Measurements from ENCODE around the gene TPPP2.

DNA sequence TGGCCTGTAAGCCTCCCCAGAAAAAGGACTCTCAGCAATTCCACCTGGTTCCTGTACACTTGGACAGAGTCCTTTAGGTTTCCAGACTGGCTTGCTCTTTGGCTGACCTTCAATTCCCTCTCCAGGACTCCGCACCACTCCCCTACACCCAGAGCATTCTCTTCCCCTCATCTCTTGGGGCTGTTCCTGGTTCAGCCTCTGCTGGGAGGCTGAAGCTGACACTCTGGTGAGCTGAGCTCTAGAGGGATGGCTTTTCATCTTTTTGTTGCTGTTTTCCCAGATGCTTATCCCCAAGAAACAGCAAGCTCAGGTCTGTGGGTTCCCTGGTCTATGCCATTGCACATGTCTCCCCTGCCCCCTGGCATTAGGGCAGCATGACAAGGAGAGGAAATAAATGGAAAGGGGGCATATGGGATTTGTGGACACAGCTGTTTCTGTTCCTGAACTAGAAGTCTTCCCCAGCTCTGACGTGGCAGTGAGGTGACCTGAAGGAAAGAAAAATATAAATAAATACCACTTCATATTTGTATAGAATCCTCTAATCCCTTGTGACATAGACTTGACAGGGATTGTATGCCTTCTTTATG lies 13.5 kb downstream of the TPPP2 start:
- TF ChIP-seq, protein P1, sequence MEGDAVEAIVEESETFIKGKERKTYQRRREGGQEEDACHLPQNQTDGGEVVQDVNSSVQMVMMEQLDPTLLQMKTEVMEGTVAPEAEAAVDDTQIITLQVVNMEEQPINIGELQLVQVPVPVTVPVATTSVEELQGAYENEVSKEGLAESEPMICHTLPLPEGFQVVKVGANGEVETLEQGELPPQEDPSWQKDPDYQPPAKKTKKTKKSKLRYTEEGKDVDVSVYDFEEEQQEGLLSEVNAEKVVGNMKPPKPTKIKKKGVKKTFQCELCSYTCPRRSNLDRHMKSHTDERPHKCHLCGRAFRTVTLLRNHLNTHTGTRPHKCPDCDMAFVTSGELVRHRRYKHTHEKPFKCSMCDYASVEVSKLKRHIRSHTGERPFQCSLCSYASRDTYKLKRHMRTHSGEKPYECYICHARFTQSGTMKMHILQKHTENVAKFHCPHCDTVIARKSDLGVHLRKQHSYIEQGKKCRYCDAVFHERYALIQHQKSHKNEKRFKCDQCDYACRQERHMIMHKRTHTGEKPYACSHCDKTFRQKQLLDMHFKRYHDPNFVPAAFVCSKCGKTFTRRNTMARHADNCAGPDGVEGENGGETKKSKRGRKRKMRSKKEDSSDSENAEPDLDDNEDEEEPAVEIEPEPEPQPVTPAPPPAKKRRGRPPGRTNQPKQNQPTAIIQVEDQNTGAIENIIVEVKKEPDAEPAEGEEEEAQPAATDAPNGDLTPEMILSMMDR (IDR thresholded peaks at IDR 0.05), result no peak
- no peak for TF ChIP-seq POLR2A (IDR thresholded peaks at IDR 0.05)
